H1 (cell line): ENCODE results near the gene ERICH2. TPM values are rescaled to one million over a fixed set of nuclear protein-coding genes. Genes with fewer than 3 reads are reported as not detected.

Source experiments
- BRCA1 ChIP-seq: IDR thresholded peaks from 2 replicates; pipeline ENCODE4 v1.6.1; 2012; ENCODE audit warnings: low read depth, low read length, improper control_type of control experiment
- CHD1 ChIP-seq: IDR thresholded peaks from 2 replicates; pipeline ENCODE4 v1.6.1; 2012; ENCODE audit warnings: low read depth, low read length, improper control_type of control experiment
- CHD2 ChIP-seq: IDR thresholded peaks from 2 replicates; pipeline ENCODE4 v1.6.1; 2012; ENCODE audit warnings: low read length, improper control_type of control experiment
- CREB1 ChIP-seq: IDR thresholded peaks from 2 replicates; pipeline ENCODE4 v1.6.1; 2012; ENCODE audit warnings: inconsistent platforms
- EGR1 ChIP-seq: IDR thresholded peaks from 2 replicates; pipeline ENCODE4 v1.6.1; 2011; ENCODE audit warnings: low read depth, low read length, borderline replicate concordance
- GABPA ChIP-seq: IDR thresholded peaks from 2 replicates; pipeline ENCODE4 v1.6.1; 2011; ENCODE audit warnings: mild to moderate bottlenecking, low read length, moderate library complexity, borderline replicate concordance; ENCODE audit not compliant: insufficient read depth
- GTF2F1 ChIP-seq: IDR thresholded peaks from 2 replicates; pipeline ENCODE4 v1.6.1; 2012; ENCODE audit warnings: low read depth, low read length, improper control_type of control experiment, borderline replicate concordance
- HDAC2 ChIP-seq, 2 experiments: fragments of 300-600 bp in 1 of 2; sonication (generic) in 1 of 2; IDR thresholded peaks; 2 replicates each; pipeline ENCODE4 v1.6.1; 2011 to 2012; ENCODE audit warnings: low read depth in 2 of 2, low read length in 2 of 2, mild to moderate bottlenecking in 2 of 2, moderate library complexity in 2 of 2, borderline replicate concordance in 1 of 2, inconsistent platforms in 1 of 2
- JUN ChIP-seq: IDR thresholded peaks from 2 replicates; pipeline ENCODE4 v1.6.1; 2011; ENCODE audit warnings: low read depth, mild to moderate bottlenecking, improper control_type of control experiment, low read length
- KDM1A ChIP-seq: fragments of 200-600, 300-600 bp; sonication (generic); IDR thresholded peaks from 2 replicates; pipeline ENCODE4 v1.7.1; 2016; ENCODE audit warnings: mild to moderate bottlenecking, low read length, borderline replicate concordance
- KDM5A ChIP-seq: fragments of 200-600 bp; IDR thresholded peaks from 2 replicates; pipeline ENCODE4 v1.7.1; 2012; ENCODE audit warnings: mild to moderate bottlenecking, low read length, inconsistent platforms, mixed read lengths
- MAFK ChIP-seq: IDR thresholded peaks from 2 replicates; pipeline ENCODE4 v1.6.1; 2012; ENCODE audit warnings: low read depth, mild to moderate bottlenecking, improper control_type of control experiment, low read length
- NANOG ChIP-seq: IDR thresholded peaks from 2 replicates; pipeline ENCODE4 v1.6.1; 2011; ENCODE audit warnings: low read length, low read depth, mild to moderate bottlenecking, inconsistent platforms; ENCODE audit not compliant: insufficient read depth, poor library complexity, severe bottlenecking
- POLR2A ChIP-seq, 2 experiments: IDR thresholded peaks; 1 replicate in 1 of 2; 2 replicates in 1 of 2; pipeline ENCODE4 v1.6.1; 2011; ENCODE audit warnings: low read depth in 2 of 2, low read length in 2 of 2, mild to moderate bottlenecking in 2 of 2; ENCODE audit errors: control extremely low read depth in 1 of 2
- RAD21 ChIP-seq, 2 experiments: IDR thresholded peaks in 1 of 2; conservative IDR thresholded peaks in 1 of 2; 2 replicates each; pipeline ENCODE4 v1.6.1; 2011; ENCODE audit warnings: low read depth in 2 of 2, low read length in 2 of 2, improper control_type of control experiment in 1 of 2, inconsistent platforms in 1 of 2, mild to moderate bottlenecking in 1 of 2, moderate library complexity in 1 of 2
- RNF2 ChIP-seq: fragments of 200-900, 300-1000 bp; sonication (generic); IDR thresholded peaks from 2 replicates; pipeline ENCODE4 v1.7.1; 2016; ENCODE audit warnings: borderline replicate concordance, low read depth, mild to moderate bottlenecking, antibody characterized with exemption, low read length; ENCODE audit not compliant: poor library complexity, severe bottlenecking; ENCODE audit errors: missing control alignments
- SIRT6 ChIP-seq: IDR thresholded peaks from one replicate; pipeline ENCODE4 v1.7.1; 2012; ENCODE audit warnings: low read length, inconsistent platforms
- SIX5 ChIP-seq: IDR thresholded peaks from 2 replicates; pipeline ENCODE4 v1.6.1; 2011; ENCODE audit warnings: mild to moderate bottlenecking, low read depth, low read length
- SP1 ChIP-seq: IDR thresholded peaks from 2 replicates; pipeline ENCODE4 v1.6.1; 2011; ENCODE audit warnings: low read depth, low read length
- polyA plus RNA-seq, 7 experiments: library from polyadenylated mRNA; depleted of rRNA in 3 of 7; stranded (reverse) in 5 of 7; unstranded in 2 of 7; fragments of >200 nt in 5 of 7; fragments of 200-250 nt in 2 of 7; gene quantifications; 1 replicate in 5 of 7; 2 replicates in 1 of 7; 4 replicates in 1 of 7; pipeline versions ENCODE4 v1.2.1 to v1.2.3, GENCODE V29; 2011 to 2013; ENCODE audit warnings: missing spikeins in 2 of 7, mixed read lengths in 2 of 7
- total RNA-seq: library from RNA; stranded (reverse); fragmentation: NEBNext Ultra II Directional; extraction: Animal tissue kit (Norgen Biotek cat#: 25700); gene quantifications from 2 replicates; pipeline ENCODE4 v1.2.1, GENCODE V29; 2021
- TF ChIP-seq, protein P1 (sequence below): IDR thresholded peaks from 2 replicates; pipeline ENCODE4 v1.6.1; 2012; ENCODE audit warnings: inconsistent platforms
- TF ChIP-seq, protein P2 (sequence below), 3 experiments: IDR thresholded peaks; 1 replicate in 2 of 3; 2 replicates in 1 of 3; pipeline versions ENCODE4 v1.5.1 to v1.6.1; 2011; ENCODE audit warnings: low read length in 3 of 3, mild to moderate bottlenecking in 3 of 3, inconsistent platforms in 2 of 3, low read depth in 1 of 3, moderate library complexity in 1 of 3; ENCODE audit not compliant: insufficient read depth in 1 of 3; ENCODE audit errors: control extremely low read depth in 1 of 3

ERICH2 gene
- total and polyA plus RNA-seq, 2 of the 8 experiments (the other 6 are each of a cell fraction or from before 2014, with no cell fraction given), result 0.20 to 2.1 TPM

DNA sequence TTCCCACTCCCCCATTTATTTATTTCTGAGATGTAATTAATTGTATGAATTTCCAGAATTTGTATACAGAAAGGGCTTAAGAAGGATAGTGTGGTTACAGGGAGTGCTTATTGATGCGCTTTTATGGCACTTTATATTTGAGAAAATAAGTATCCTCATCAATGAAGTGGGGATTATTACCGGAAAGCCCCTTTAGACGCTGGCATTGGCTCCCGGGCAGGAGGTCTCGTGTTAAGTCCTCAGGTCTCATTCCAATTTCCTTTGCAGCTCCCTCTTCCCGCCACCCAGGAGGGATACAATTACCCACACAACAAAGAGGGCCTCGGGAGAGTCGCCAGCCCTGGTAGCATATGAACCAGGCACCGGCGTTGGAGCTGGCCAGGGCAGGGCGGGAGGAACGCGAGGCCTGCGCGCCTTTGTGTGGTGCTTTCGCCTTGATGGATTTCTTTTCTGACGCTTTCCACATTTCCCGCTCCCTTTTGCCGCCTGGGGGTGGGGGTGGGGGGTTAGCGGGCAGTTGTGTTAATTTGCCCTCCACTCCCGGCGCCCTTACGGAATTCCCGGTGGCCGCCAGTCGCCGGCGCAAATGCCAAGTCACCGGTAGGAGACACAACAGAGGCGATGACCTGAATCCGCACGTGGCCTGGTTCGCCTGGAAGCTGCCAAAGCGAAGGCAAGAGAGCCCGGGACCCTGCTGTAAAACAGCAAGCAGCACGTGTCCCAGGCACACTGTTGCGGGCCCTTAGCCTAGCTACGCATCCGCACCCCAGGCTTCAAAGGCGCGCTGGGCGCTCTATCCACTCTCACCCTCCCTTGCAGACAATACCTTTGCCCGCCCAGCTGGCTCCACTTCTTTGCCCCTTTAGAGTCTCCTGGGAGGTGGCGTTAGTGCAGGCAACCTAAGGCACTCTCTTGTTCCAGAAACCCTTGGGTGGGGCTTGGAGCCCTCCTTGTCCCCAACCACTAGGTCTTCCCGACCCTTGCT lies 49.8 kb downstream of the ERICH2 start (continued):
- no peak for TF ChIP-seq CHD1
- TF ChIP-seq HDAC2 (IDR thresholded peaks at IDR 0.05; ENCODE audit: borderline replicate concordance in 1 of 2, low read depth in 2 of 2, low read length in 2 of 2), result no peak
- TF ChIP-seq RNF2, result peak; percentile 71
- TF ChIP-seq KDM5A, result no peak
- TF ChIP-seq MAFK, result no peak
- TF ChIP-seq EGR1, result no peak
- no peak for TF ChIP-seq NANOG
- no peak for TF ChIP-seq JUN
- TF ChIP-seq KDM1A, result 0 out of 2 replicates have a peak, but pooled peaks have one; percentile 32
- TF ChIP-seq RAD21 (IDR thresholded peaks at IDR 0.05 in 1 of 2, conservative IDR thresholded peaks at IDR 0.05 in 1 of 2; ENCODE audit: low read depth in 2 of 2, low read length in 2 of 2), result no peak
- TF ChIP-seq POLR2A (IDR thresholded peaks at IDR 0.05; ENCODE audit: control extremely low read depth in 1 of 2, low read depth in 2 of 2, low read length in 2 of 2), result no peak
- TF ChIP-seq, protein P1, sequence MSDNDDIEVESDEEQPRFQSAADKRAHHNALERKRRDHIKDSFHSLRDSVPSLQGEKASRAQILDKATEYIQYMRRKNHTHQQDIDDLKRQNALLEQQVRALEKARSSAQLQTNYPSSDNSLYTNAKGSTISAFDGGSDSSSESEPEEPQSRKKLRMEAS, result peak; percentile 99
- TF ChIP-seq, protein P2, sequence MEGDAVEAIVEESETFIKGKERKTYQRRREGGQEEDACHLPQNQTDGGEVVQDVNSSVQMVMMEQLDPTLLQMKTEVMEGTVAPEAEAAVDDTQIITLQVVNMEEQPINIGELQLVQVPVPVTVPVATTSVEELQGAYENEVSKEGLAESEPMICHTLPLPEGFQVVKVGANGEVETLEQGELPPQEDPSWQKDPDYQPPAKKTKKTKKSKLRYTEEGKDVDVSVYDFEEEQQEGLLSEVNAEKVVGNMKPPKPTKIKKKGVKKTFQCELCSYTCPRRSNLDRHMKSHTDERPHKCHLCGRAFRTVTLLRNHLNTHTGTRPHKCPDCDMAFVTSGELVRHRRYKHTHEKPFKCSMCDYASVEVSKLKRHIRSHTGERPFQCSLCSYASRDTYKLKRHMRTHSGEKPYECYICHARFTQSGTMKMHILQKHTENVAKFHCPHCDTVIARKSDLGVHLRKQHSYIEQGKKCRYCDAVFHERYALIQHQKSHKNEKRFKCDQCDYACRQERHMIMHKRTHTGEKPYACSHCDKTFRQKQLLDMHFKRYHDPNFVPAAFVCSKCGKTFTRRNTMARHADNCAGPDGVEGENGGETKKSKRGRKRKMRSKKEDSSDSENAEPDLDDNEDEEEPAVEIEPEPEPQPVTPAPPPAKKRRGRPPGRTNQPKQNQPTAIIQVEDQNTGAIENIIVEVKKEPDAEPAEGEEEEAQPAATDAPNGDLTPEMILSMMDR (IDR thresholded peaks at IDR 0.05; ENCODE audit: control extremely low read depth in 1 of 3, insufficient read depth in 1 of 3, low read depth in 1 of 3, low read length in 3 of 3), result no peak
- no peak for TF ChIP-seq GABPA
- TF ChIP-seq GTF2F1, result no peak
- no peak for TF ChIP-seq SIX5
- 0 out of 2 replicates have a peak, but pooled peaks have one; percentile 9 for TF ChIP-seq SP1
- no peak for TF ChIP-seq CHD2
- TF ChIP-seq BRCA1, result no peak
- peak; percentile 68 for TF ChIP-seq CREB1
- no peak for TF ChIP-seq SIRT6
